ENCODE results near the gene SLIT3.

DNA sequence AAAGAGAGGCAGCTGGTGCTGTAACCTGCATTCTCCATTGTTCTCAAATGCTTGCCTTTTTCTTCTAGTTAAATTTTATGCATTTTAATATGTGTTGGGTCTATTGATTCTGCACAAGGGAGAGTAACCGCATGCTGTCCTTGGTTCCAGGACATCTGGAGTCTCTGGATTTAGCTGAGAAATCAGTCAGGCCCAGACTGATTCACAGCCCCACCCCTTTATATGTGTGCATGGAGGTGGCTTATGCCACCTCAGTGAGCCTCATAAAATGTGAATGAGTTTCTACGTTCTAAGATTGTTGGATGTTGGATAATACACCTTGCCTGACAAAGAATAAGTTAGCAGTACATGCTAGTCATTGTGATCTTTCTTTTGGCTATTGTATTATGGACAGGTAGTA is 611.7 kb downstream of the SLIT3 start:
- no peak for TF ChIP-seq POLR2A (IDR thresholded peaks at IDR 0.05; ENCODE audit: low read depth, low read length)
- TF ChIP-seq TAF1 (IDR thresholded peaks at IDR 0.05; ENCODE audit: low read depth, low read length), result no peak
- TF ChIP-seq POLR2AphosphoS5 (IDR thresholded peaks at IDR 0.05; ENCODE audit: low read depth, low read length), result no peak
- TF ChIP-seq POU2F2 (IDR thresholded peaks at IDR 0.05; ENCODE audit: low read depth, low read length), result no peak

Data from GM12891 (cell line).